Measurements from ENCODE around the gene PPP2R5D. TPM values are rescaled to one million over a fixed set of nuclear protein-coding genes. Genes with fewer than 3 reads are reported as not detected.

PPP2R5D gene
- total and polyA plus RNA-seq, 9 donors = 34.7 to 54.8 (median 44.6) TPM

DNA sequence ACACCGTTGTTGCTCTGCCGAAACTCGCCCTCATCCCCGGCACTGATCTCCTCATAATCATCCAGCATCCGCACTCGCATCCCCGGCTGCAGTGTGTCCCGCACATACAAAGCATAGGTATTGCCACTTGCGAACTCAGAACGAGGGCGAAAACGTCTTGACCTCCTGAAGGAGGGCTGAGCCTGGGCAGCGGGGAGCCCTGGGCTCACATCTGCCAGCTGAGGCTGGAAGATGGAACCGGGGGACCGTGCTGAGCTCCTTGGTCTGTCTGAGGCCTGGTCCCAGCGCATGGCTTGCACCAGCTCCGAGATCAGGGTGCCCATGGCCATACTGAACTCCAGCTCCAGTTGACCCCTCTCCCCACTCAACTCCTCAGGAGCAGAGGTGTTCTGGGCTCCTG lies 66.6 kb downstream of the PPP2R5D start:
- Histone ChIP-seq H3K36me3 (ENCODE audit: control insufficient read depth, insufficient read depth, low read length) (peaks cover 80% of the 10 kb centered on the region), H3K27ac (ENCODE audit: low read length) (no peak overlapping the region), H3K9me3 (replicated peaks; ENCODE audit: control insufficient read depth, low read depth, low read length) (no peaks in the 10 kb centered on the region), H3K4me1 (ENCODE audit: control insufficient read depth, insufficient read depth, low read length) (peaks cover 33% of the 10 kb centered on the region), H3K27me3 (ENCODE audit: control insufficient read depth, insufficient read depth, low read length) (no peaks in the 10 kb centered on the region), H3K4me3 (ENCODE audit: low read length) (no peak overlapping the region)
- WGBS (ENCODE audit: insufficient coverage) = 96% methylated on average over 16 of the region's 17 CpGs
- no peak for DNase-seq

DNA sequence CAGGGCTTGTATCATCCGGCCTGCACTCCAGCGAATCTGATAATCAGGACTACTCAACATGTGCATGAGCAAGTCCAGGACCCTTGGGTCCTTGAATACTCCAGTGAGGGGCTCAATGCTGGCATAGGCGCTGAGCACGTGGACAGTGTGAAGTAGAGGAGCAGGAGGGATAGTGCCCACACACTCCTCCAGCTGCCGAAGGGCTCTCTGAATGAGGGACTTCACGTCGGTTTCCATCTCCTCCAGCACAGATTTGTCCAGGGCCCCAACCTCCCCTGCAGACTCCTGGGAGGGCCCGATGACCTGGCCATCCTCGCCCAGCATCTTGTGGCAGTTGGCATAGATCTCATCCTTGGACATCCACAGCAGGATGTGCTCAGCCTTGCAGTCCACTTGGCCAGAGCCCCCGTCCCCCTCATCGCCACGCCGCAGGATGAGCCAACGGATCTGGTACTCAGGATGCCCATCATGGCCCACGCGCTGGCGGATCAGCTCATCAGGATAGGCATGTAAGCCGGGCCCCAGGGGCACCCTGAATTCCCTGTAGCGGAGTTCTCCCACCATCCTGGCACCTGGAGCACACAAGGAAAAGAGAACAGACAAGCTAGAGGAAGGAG lies 68.0 kb downstream of the PPP2R5D start:
- Histone ChIP-seq H3K27ac (ENCODE audit: low read length) (peak overlapping the region; percentile 97), H3K9me3 (replicated peaks; ENCODE audit: control insufficient read depth, low read depth, low read length) (no peaks in the 10 kb centered on the region), H3K4me3 (ENCODE audit: low read length) (peak overlapping the region; percentile 85), H3K36me3 (ENCODE audit: control insufficient read depth, insufficient read depth, low read length) (peaks cover 76% of the 10 kb centered on the region), H3K27me3 (ENCODE audit: control insufficient read depth, insufficient read depth, low read length) (no peaks in the 10 kb centered on the region), H3K4me1 (ENCODE audit: control insufficient read depth, insufficient read depth, low read length) (peaks cover 33% of the 10 kb centered on the region)
- no peak for DNase-seq
- WGBS (ENCODE audit: insufficient coverage) = 86% methylated on average over 17 of the region's 19 CpGs

- H3K9me3 ChIP-seq (replicated peaks; ENCODE audit: control insufficient read depth, low read depth, low read length) = no peaks in the 10 kb centered on the region
- H3K36me3 ChIP-seq (ENCODE audit: control insufficient read depth, insufficient read depth, low read length) = peaks cover 74% of the 10 kb centered on the region
- WGBS (ENCODE audit: insufficient coverage) = 8% methylated on average over 22 of the region's 22 CpGs
- peak; percentile 58 for DNase-seq
- peak overlapping the region; percentile 97 for H3K27ac ChIP-seq (ENCODE audit: low read length)
- H3K27me3 ChIP-seq (ENCODE audit: control insufficient read depth, insufficient read depth, low read length) = no peaks in the 10 kb centered on the region
- peak overlapping the region; percentile 85 for H3K4me3 ChIP-seq (ENCODE audit: low read length)
- H3K4me1 ChIP-seq (ENCODE audit: control insufficient read depth, insufficient read depth, low read length) = peaks cover 34% of the 10 kb centered on the region
Observed at GRCh38 chr6:43052842-43053544, 68.6 kb downstream of the PPP2R5D start.

- DNase-seq = peak; percentile 99
- Histone ChIP-seq H3K36me3 (ENCODE audit: control insufficient read depth, insufficient read depth, low read length) (peaks cover 68% of the 10 kb centered on the region), H3K27me3 (ENCODE audit: control insufficient read depth, insufficient read depth, low read length) (no peaks in the 10 kb centered on the region), H3K4me3 (ENCODE audit: low read length) (peak within 1 kb of the TSS; percentile 85), H3K4me1 (ENCODE audit: control insufficient read depth, insufficient read depth, low read length) (peaks cover 41% of the 10 kb centered on the region), H3K27ac (ENCODE audit: low read length) (peak within 1 kb of the TSS; percentile 97), H3K9me3 (replicated peaks; ENCODE audit: control insufficient read depth, low read depth, low read length) (no peaks in the 10 kb centered on the region)
- under 1% methylated on average over 39 of the region's 45 CpGs for WGBS (ENCODE audit: insufficient coverage)
Observed at GRCh38 chr6:43053545-43054205, 69.3 kb downstream of the PPP2R5D start, which contains the start of gene CUL7. TSS of gene CUL7 (minus strand) at chr6:43053851. CDS start at chr6:43052788, 1,063 bp downstream.

- WGBS (ENCODE audit: insufficient coverage) = 77% methylated on average over 14 of the region's 17 CpGs
- Histone ChIP-seq H3K27ac (ENCODE audit: low read length) (peak overlapping the region; percentile 97), H3K36me3 (ENCODE audit: control insufficient read depth, insufficient read depth, low read length) (peaks cover 62% of the 10 kb centered on the region), H3K9me3 (replicated peaks; ENCODE audit: control insufficient read depth, low read depth, low read length) (no peaks in the 10 kb centered on the region), H3K4me1 (ENCODE audit: control insufficient read depth, insufficient read depth, low read length) (peaks cover 41% of the 10 kb centered on the region), H3K27me3 (ENCODE audit: control insufficient read depth, insufficient read depth, low read length) (no peaks in the 10 kb centered on the region), H3K4me3 (ENCODE audit: low read length) (peak overlapping the region; percentile 85)
- peak; percentile 47 for DNase-seq
Observed at GRCh38 chr6:43054206-43054943, 70.0 kb downstream of the PPP2R5D start.

DNA sequence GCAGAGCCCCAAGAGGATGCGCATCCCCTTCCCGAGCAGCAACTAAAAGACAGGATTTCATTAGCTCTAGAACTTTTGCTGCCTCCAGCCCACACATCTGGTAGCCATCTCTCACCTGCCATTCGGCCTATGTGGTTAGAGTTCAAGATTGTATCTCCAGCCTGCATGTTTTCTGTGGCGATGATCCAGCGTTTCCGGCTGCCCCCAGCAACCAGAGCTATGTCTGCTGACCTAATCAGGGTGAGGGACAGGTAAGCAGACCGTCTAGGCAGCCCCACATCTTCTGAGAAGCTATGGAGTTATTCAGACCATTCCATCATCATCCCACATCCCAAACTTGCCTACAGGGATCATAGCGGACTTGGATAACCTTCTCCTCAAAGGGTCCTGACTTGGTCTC lies 71.6 kb downstream of the PPP2R5D start:
- H3K4me1 ChIP-seq (ENCODE audit: control insufficient read depth, insufficient read depth, low read length) = peaks cover 43% of the 10 kb centered on the region
- H3K27me3 ChIP-seq (ENCODE audit: control insufficient read depth, insufficient read depth, low read length) = no peaks in the 10 kb centered on the region
- H3K27ac ChIP-seq (ENCODE audit: low read length) = no peak overlapping the region
- no peak overlapping the region for H3K4me3 ChIP-seq (ENCODE audit: low read length)
- WGBS (ENCODE audit: insufficient coverage) = 92% methylated on average over 4 of the region's 8 CpGs
- H3K36me3 ChIP-seq (ENCODE audit: control insufficient read depth, insufficient read depth, low read length) = peaks cover 46% of the 10 kb centered on the region
- DNase-seq = no peak
- H3K9me3 ChIP-seq (replicated peaks; ENCODE audit: control insufficient read depth, low read depth, low read length) = no peaks in the 10 kb centered on the region

DNA sequence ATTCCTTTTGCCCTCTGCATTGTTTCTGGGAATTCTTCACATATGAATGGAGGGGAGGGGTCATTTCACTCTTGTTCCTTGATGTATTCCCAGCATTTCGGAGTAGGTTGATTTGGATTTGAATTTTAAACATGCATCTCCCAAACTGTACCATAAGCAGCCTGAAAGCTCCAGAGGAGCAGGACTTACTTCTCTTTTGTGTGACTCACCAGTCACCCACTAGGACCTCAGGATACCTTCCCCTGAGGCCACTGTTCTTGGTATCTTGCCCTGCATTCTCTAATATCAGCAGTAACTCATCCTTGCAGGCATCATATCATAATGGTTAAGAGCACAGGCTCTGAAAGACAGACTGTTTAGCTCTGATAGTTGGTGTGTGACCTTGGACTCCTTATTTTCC lies 74.2 kb downstream of the PPP2R5D start:
- H3K27ac ChIP-seq (ENCODE audit: low read length) = no peak overlapping the region

GRCh38 chr6:43059168-43060033 lies 75.0 kb downstream of the PPP2R5D start, which contains the start of the genes KLC4 and MRPL2:
TSS of gene KLC4 (plus strand) at chr6:43059631. CDS start at chr6:43061336, 1,705 bp downstream.
TSS of gene MRPL2 (minus strand) at chr6:43059434. CDS start at chr6:43059381, 53 bp downstream.
- Histone ChIP-seq H3K36me3 (ENCODE audit: control insufficient read depth, insufficient read depth, low read length) (peaks cover 51% of the 10 kb centered on the region), H3K27me3 (ENCODE audit: control insufficient read depth, insufficient read depth, low read length) (no peaks in the 10 kb centered on the region), H3K4me1 (ENCODE audit: control insufficient read depth, insufficient read depth, low read length) (peaks cover 19% of the 10 kb centered on the region), H3K4me3 (ENCODE audit: low read length) (peak within 1 kb of the TSS; percentile 79), H3K9me3 (replicated peaks; ENCODE audit: control insufficient read depth, low read depth, low read length) (no peaks in the 10 kb centered on the region), H3K27ac (ENCODE audit: low read length) (peak within 1 kb of the TSS; percentile 84)
- whole genome bisulfite sequencing (ENCODE audit: insufficient coverage) = under 1% methylated on average over 51 of the region's 64 CpGs
- peak; percentile 100 for DNase-seq

More for the DNA sequence above, 74.2 kb downstream of the PPP2R5D start:
- no peaks in the 10 kb centered on the region for H3K27me3 ChIP-seq (ENCODE audit: control insufficient read depth, insufficient read depth, low read length)
- H3K4me3 ChIP-seq (ENCODE audit: low read length) = peak overlapping the region; percentile 79
- WGBS (ENCODE audit: insufficient coverage) = no CpG with 5 or more reads among the region's 1 CpG
- H3K9me3 ChIP-seq (replicated peaks; ENCODE audit: control insufficient read depth, low read depth, low read length) = no peaks in the 10 kb centered on the region
- no peak for DNase-seq
- peaks cover 44% of the 10 kb centered on the region for H3K36me3 ChIP-seq (ENCODE audit: control insufficient read depth, insufficient read depth, low read length)
- H3K4me1 ChIP-seq (ENCODE audit: control insufficient read depth, insufficient read depth, low read length) = peaks cover 22% of the 10 kb centered on the region

Measured in muscle of leg (tissue), 11 donors.